ENCODE measurements around the gene KRT74. TPM values are rescaled to one million over a fixed set of nuclear protein-coding genes. Genes with fewer than 3 reads are reported as not detected.

Gene KRT74
- total and polyA plus RNA-seq, 2 of the 8 experiments (the other 6 are each of a cell fraction or from before 2014, with no cell fraction given) = not detected

GRCh38 chr12:52600475-52600874 lies 26.8 kb upstream of the KRT74 start:
- CTCF ChIA-PET (ENCODE audit: partially characterized antibody) = interaction anchor here (1.0 to 23.2 kb wide), 6 partner anchors 12 to 275 kb away, joined by 3 to 502 read pairs (median 4); no protein-coding TSS in a partner anchor
- H3K18ac ChIP-seq (ENCODE audit: extremely low read depth, low read length) = no peak overlapping the region

More at GRCh38 chr12:52600475-52600874, 26.8 kb upstream of the KRT74 start:
- H3K4me3 ChIP-seq (ENCODE audit: extremely low read depth in 1 of 4, insufficient read depth in 2 of 4, low read depth in 3 of 4, low read length in 4 of 4) = no peak overlapping the region
- H4K20me1 ChIP-seq (replicated peaks in 1 of 2; ENCODE audit: control insufficient read depth in 1 of 2, insufficient read depth in 2 of 2, low read length in 2 of 2) = no peaks in the 10 kb centered on the region
- no peak overlapping the region for H3K4ac ChIP-seq (replicated peaks; ENCODE audit: insufficient read length, low read depth, low read length)
- no peaks in the 10 kb centered on the region for H3K79me1 ChIP-seq (ENCODE audit: low read depth, low read length)
- no peak overlapping the region for H2BK12ac ChIP-seq (ENCODE audit: low read depth, low read length)
- no peak overlapping the region for H4K5ac ChIP-seq (ENCODE audit: insufficient read length, low read depth, low read length)
- H2BK15ac ChIP-seq (ENCODE audit: low read length) = no peak overlapping the region
- no peak overlapping the region for H3K9ac ChIP-seq (replicated peaks in 1 of 4; ENCODE audit: extremely low read depth in 1 of 4, low read depth in 3 of 4, low read length in 3 of 4)
- POLR2A ChIA-PET (ENCODE audit: partially characterized antibody) = no interaction called here
- no peaks in the 10 kb centered on the region for H3K36me3 ChIP-seq (ENCODE audit: control insufficient read depth in 2 of 4, insufficient read depth in 4 of 4, low read length in 3 of 4)
- H2AFZ ChIP-seq (ENCODE audit: low read length) = no peak overlapping the region
- H2AK5ac ChIP-seq (ENCODE audit: low read depth, low read length) = no peak overlapping the region
- TF ChIP-seq USF2 (IDR thresholded peaks at IDR 0.05; ENCODE audit: low read length) (no peak), KDM5A (IDR thresholded peaks at IDR 0.05; ENCODE audit: low read length) (no peak), CEBPB (IDR thresholded peaks at IDR 0.05; ENCODE audit: low read depth, low read length) (no peak), YY1 (IDR thresholded peaks at IDR 0.05; ENCODE audit: low read depth, low read length) (no peak), NANOG (IDR thresholded peaks at IDR 0.05; ENCODE audit: insufficient read depth, low read depth, low read length, poor library complexity, severe bottlenecking) (no peak), POLR2AphosphoS5 (IDR thresholded peaks at IDR 0.05; ENCODE audit: low read depth, low read length) (no peak), SRF (IDR thresholded peaks at IDR 0.05; ENCODE audit: low read depth, low read length) (no peak), MAFK (IDR thresholded peaks at IDR 0.05; ENCODE audit: low read depth, low read length) (no peak)
- H3K27me3 ChIP-seq (replicated peaks in 1 of 4; ENCODE audit: control insufficient read depth in 3 of 4, extremely low read depth in 1 of 4, insufficient read depth in 3 of 4, low read length in 3 of 4) = peaks cover 0 to 6% (median under 1%) of the 10 kb centered on the region in 4 experiments; a peak in 5 of 7 replicates
- H4K91ac ChIP-seq (replicated peaks; ENCODE audit: insufficient read length, low read length) = no peak overlapping the region
- FAIRE-seq (no peak), DNase-seq (ENCODE audit: low read depth in 1 of 2, low spot score in 2 of 2) (no peak)
- no peak overlapping the region for H4K8ac ChIP-seq (ENCODE audit: extremely low read depth, insufficient read depth, low read length)
- H3K4me1 ChIP-seq (replicated peaks in 1 of 4; ENCODE audit: control insufficient read depth in 3 of 4, insufficient read depth in 4 of 4, low read length in 3 of 4) = no peaks in the 10 kb centered on the region
- no peak overlapping the region; a peak in 1 of 4 replicates for H3K4me2 ChIP-seq (ENCODE audit: insufficient read depth in 1 of 2, low read depth in 2 of 2, low read length in 2 of 2)
- H2BK120ac ChIP-seq (replicated peaks; ENCODE audit: low read depth, low read length) = no peak overlapping the region
- no peaks in the 10 kb centered on the region for H3K79me2 ChIP-seq (ENCODE audit: control insufficient read depth in 1 of 2, insufficient read depth in 2 of 2, low read length in 2 of 2)
- no peak overlapping the region for H2BK20ac ChIP-seq (ENCODE audit: low read length)
- H3K23me2 ChIP-seq (ENCODE audit: low read depth, low read length) = no peaks in the 10 kb centered on the region; the same call in 1 of the 2 replicates
- no peak overlapping the region for H2BK5ac ChIP-seq (ENCODE audit: low read depth, low read length)
- no peak overlapping the region for H3K27ac ChIP-seq (ENCODE audit: low read depth, low read length)
- H3K9me3 ChIP-seq (ENCODE audit: insufficient read depth in 2 of 2, low read depth in 1 of 2, low read length in 1 of 2) = no peaks in the 10 kb centered on the region; a peak in 2 of 4 replicates
- H3K14ac ChIP-seq (ENCODE audit: insufficient read length) = no peak overlapping the region
- H3K23ac ChIP-seq (ENCODE audit: insufficient read length) = no peak overlapping the region
- no peak overlapping the region for H3K56ac ChIP-seq (replicated peaks; ENCODE audit: insufficient read length, low read depth, low read length)
- 91% methylated on average over 9 of the region's 12 CpGs; no CpG with 5 or more reads in 1 of the 2 experiments for WGBS, 2 experiments (ENCODE audit: extremely low coverage in 1 of 2, insufficient coverage in 1 of 2, insufficient read length in 1 of 2, insufficient replicate concordance in 2 of 2, low coverage in 1 of 2, low lambda C conversion rate in 2 of 2, missing lambda C conversion rate in 1 of 2)
